Inferior parietal cortex (tissue), 1 donor: Measurements from ENCODE around the gene PLCH2.
"Not testable (repeated sequence)": the region's sequence is repeated elsewhere in the genome, so short reads cannot be mapped to it uniquely, and the experiment has no call there.

Source experiments
- DNase-seq: peaks from one replicate; pipeline ENCODE4 v3.0.0-alpha.2; 2016; ENCODE audit errors: extremely low spot score

PLCH2 gene

DNA sequence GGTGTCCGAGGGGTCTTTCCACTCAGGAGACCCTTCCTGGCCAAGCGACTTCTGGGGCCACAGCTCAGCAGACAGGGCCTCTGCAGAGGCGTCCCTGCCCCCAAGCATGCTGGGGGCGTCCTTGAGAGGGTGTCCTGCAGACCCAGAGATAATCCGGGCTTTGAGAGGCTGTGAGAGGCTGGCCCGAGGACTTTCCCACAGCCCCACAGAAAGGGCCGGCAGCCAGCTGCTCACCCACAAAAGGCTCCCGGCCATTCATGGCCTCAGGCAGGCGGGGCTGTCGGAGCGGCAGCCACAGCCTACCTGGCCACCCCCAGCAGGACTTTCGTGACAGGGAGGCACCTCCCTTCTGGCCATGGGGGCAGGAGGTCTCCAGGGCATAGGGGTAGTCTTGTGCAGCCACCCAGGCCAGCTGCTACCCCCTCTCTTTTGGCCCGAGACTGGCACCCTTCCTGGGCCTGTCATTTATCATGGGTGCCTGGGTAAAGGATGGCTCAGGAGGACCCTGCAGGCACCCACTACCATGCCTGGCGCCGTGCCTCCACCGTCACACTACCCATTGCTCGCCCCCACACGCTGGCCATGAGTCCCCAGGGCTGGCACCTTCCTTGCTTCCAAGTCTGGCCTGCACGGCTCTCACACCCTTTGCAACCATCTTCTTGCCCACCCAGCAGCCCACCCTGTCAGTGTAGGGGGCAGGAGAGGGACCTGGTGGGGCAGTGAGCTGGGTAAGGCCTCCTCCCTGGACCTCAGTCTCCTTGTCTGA lies 69.0 kb downstream of the PLCH2 start:
- no peak for DNase-seq

DNA sequence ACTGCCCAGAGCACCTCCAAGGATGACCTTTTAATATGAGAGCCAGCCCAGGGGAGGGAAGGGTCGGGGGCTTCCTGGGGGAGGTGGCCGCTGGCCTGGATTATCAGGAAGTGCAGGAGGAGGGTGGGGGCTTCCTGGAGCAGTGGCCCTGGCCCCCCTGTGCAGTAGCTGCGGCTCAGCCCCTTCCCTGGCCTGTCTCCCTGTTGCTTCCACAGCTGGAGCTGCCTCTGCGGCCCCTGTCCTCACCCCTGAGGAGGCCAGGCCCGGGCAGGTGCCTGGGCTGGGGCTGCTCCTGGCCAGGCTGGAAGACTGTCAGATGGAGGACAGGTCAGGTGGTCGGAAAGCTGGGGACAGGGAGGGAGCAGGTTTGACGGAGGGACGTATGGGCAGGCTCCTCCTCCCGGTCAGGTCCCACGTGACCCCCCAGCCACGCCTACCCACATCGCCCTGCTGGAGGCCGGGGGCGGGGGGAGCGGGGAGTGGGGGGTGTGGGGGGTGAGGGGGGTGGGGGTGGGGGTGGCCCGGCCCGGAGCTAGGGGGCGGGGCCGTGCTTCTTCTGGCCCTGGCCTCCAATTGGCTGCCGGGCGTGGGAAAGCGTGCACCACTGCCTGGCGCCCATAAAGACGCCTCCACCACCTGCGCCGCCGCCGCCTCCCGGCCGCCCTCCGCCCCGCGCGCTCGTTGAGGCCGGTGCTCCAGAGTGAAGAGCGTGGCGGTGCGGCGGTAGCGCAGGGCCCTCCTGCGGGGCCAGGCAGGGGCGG lies 69.8 kb downstream of the PLCH2 start:
- peak; percentile 58 for DNase-seq

DNA sequence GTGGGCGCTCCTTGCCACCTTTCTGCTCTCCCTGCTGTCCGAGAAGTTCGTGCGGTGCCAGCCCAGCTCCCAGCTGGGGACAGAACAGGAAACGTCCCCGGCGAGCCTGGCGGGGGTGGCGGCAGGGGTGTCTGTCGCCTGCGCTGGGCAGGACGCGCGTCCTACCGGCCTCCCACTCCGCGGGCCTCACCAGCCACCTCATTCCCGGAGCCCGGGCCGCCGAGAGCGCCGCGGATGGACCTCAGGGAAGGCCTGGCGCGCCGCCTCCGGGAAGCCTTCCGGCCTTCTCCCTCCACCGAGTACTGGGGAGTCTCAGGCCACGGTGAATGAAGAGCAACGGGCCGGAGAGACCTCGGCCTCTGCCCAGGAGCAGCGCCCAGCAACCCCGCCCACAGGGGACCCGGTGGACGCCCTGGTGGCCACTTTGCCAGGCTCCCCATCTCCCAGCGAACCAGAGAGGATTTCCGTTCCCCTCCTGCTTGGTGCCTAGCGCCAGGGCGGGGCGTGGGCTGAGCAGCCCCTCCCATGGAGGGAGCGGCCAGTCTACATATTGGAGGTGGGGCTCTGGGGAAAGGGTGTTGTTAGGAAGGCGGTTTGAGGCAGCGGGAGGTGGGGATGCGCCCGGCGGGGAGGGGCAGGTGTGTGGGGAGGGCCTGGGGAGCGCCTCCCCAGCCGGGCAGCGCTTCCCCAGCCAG lies 70.6 kb downstream of the PLCH2 start:
- peak; percentile 53 for DNase-seq

DNA sequence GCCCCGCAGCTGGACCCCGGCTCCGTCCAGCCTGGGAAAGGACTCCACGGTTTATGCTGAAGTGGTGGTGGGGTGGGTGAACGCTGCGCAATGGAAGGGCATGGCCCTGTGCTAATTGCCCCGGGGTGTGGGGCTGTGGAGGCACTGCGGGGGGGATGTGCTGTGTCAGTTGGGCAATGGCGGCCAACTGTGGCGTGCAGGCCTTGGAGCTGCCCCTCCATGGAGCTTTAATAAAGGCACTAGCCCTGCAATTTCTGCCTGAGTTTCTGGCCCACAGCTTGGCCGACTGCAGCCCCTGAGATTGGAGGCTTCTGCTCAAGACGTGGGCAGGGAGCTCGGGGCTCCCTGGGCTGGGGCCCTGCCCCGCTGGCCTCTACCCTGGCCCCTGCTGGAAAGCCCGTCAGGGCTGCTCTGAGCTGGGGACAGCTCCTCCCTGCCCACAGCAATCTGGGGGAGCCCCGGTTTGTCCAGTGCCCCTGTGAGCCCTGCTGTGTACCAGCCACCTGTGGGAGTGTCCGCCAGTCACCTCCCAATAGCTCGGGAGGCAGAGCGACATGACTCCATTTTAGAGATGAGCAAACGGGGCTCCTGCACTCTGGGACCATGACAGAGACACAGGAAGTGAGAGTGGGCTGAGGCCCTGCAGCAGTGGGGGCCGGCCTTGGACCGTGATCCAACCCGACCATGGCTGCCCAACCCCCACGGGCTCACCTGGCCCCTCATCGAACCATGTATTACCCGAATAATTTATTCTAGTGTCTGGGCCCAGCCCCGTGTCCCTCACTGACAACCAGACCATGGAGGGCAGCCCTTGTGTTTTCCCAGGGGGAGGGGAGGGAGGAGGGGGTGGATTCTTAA lies 71.3 kb downstream of the PLCH2 start:
- no peak for DNase-seq

DNA sequence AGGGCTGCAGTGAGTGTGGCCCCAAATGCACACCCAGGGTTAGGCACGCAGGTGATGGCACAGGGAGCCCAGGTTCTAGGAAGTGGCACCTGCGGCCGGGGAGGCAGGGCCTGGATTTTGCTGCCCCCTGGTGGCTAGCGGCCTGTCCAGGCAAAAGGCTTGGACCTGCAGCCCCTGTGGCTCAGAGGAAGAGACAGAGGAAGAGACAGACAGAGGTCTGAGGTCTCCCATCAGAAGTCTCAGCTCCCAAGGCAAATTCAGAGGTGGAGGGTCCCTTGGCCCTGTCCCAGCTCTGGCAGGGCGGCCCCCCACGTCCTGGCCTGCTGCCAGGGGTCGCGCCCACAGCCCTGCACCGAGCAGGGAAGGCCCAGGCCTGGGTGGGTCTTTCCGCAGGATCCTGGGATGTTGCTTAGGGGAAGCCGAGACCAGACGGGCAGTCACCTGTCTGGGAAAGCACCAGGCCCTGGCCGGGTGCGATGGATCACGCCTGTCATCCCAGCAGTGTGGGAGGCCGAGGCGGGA lies 72.0 kb downstream of the PLCH2 start:
- peak; percentile 78 for DNase-seq

DNA sequence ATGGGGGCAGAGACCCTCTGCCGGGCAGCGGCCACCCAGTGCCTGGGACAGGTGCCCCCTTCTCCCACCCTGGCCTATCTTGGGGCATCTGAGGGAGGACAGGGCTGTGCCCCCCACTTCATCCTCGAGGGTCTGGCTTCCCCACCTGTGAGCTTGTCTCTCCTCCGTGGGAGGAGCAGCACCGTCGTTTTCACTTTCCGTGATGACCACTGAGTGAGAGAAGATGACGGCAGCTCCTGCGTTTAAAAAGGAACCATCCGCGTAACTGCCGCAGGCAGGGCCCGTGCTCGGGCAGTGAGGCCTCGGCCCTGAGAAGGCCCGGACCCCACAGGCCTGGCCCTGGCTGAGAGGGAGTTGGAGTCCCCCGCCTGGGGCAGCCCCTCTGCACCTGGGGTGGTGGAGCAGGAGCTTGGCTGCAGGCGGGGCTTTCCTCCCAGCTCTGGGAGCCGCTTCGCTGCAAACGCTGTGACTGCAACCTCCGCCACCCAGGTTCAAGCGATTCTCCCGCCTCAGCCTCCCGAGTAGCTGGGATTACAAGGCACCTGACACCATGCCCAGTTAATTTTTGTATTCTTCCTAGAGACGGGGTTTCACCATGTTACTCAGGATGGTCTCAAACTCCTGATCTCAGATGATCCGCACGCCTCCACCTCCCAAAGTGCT lies 73.4 kb downstream of the PLCH2 start:
- DNase-seq: not testable (repeated sequence)

DNA sequence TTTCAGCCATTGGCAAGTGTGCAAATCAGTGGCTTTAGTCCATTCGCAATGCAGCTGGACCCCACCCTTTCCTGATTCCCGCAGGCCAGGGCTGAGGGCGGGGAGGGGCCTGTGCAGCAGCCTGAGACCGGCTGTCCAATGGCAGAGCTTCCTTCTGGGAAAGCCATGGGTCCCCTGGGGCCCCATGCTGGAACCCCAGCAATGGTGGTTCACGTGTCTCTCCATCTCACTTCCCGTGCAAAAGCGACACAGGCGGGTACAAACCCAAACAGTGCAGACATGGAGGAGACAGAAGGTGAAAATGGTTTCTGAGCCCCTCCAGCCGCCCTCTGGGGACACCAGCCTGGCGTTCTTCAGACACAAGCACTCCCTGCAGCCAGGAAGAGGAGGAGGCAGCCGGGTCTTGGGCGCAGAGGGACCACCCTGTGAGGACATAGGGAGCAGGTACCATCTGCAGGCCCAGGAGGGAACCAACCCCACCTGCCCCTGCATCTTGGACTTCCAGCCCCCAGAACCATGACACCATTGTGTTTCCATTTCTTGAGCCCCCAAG lies 74.3 kb downstream of the PLCH2 start:
- not testable (repeated sequence) for DNase-seq

DNA sequence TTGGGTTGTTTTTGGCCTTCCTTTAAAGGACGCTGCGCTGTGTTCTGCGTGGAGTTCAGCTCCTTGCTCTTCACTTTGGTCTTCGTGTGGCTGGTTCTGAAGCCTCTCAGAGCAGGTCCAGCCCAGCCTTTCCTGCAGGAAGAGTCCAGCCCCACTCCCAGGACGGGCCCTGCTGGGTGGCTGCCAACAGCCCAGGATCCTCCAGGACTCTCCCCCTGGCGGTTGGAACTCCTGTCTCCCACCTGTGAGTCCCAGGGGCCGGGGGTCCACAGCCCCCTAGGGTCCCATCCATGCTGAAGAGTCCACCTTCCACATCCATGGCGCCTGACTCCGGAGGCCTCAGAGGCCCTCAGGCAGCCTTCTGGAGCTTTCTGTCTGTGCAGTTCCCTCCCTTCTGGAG lies 75.5 kb downstream of the PLCH2 start:
- not testable (repeated sequence) for DNase-seq

DNA sequence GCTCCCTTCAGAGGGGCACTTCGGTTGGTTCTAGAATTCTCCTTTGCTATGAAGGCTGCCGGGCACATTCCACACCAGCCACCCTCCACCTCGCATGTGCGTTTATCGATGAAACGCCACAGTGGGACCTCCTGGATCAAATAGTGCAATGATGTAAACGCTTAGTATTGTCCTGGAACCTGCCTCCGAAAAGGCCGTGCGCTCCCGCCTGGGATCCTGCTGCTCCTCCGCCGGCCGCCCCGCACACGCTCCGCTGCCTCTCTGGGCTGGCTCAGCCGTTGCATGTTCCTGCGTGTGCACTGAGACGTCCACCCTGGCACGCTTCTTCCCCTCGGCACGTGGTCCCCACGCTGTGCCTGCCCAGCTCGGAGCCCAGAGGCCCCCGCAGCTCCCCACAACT lies 76.1 kb downstream of the PLCH2 start:
- DNase-seq: no peak

DNA sequence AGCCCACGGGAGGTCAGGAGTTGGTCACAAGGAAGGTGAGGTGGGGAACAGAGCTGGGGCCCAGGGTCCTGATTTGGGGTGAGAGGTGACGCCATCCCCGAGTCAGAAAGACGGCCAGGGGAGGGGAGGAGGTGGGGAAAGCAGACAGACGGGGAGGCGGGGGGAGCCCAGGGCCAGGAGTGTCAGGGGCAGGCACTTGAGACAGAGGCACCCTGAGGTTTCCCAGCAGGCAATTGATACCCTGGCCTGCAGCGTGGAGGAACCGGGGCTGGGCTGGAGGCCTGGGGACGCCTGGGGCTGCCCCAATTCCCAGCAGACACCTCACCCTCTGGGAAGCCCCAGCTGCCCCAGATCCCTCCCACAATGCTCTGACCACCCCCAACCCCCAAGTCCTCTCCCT lies 77.0 kb downstream of the PLCH2 start:
- not testable (repeated sequence) for DNase-seq

DNA sequence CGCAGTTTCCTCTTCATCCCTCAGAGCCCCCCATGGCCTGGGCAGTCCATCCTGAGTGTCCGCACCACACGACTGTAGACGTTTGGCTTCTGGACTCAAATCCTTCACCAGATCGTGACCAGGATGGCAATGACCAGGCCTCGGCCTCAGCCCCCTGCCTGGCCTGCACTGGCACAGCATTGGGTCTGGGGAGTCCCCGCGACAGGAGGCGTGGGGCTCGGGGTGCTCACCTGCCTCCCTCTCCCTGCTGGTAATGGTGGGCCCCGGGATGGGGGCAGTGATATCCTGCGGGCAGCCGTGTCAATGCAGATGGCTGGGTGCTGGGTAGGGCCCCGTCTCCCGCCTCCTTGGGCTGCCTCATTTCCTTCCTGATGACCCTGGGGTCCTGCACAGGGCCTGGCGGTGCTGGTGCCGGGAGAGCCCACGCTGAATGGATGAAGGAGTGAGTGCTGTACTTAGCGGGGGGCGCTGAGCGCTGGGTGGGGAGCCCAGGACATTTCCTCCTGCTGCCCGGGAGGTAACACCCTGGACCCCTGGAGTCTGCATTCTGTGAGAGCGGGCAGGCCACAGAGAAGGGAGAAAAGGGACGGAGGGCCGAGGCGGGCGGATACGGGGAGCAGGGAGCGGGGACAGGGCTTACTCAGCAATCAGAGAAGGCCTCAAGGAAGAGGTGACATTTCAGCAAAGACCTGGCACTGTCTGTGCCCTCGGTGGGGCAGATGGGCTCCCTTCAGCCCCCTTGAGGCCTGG lies 78.0 kb downstream of the PLCH2 start:
- no peak for DNase-seq

DNA sequence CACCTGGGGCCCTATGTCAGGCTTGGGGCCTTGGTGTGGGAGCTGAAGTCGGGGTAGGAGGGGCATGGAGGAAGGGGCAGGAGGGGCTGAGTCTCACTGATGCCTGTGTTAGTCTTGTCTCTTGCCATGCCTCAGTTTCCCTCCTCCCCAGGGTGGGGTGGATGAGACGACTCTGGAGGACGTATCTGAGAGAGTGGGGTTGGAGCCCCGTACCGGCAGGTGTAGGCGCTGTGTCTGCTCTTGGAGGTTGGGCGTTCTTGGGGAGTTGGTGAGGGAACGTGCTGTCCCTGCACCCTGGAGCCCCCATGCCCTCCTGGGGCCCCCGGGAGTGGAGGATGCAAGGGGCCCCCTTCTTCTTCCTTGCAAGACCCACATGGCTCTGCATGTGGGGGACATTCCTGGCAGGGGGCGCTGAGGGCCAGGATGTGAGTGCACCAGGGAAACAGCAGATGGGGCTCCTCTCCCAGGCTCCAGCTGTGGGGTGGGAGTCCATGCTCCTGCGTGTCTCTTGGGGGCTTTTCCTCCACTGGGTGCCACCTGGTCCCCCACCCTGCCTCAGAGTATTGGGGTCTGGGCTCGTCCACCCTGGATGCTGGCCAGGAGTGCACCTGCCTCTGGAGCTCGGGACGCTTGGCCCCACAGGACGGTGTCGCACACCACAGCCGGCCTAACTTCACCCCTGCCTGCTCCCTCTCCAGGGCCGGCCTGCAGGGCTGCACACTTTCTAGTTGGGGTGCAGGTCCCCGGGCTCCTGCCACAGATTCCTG lies 78.7 kb downstream of the PLCH2 start:
- DNase-seq: no peak
